MG63 (cell line): ENCODE results near the gene IGFBP1. TPM values are rescaled to one million over a fixed set of nuclear protein-coding genes. Genes with fewer than 3 reads are reported as not detected.
"Not testable (repeated sequence)": the region's sequence is repeated elsewhere in the genome, so short reads cannot be mapped to it uniquely, and the experiment has no call there.

Source experiments
- DNase-seq: peaks from one replicate; pipeline ENCODE4 v3.0.0-alpha.2; 2020
- H3K27me3 ChIP-seq: fragments of 250-450 bp; sonication (Bioruptor Pico); 2 replicates; pipeline ENCODE4 v1.5.1; 2020; ENCODE audit warnings: mild to moderate bottlenecking, moderate library complexity
- H3K36me3 ChIP-seq: fragments of 250-450 bp; sonication (Bioruptor Pico); 2 replicates; pipeline ENCODE4 v1.5.1; 2020; ENCODE audit warnings: mild to moderate bottlenecking, moderate library complexity
- H3K4me3 ChIP-seq: fragments of 250-450 bp; sonication (Bioruptor Pico); 2 replicates; pipeline ENCODE4 v1.5.1; 2020; ENCODE audit warnings: mild to moderate bottlenecking, moderate library complexity
- H3K9me3 ChIP-seq: fragments of 250-450 bp; sonication (Bioruptor Pico); 2 replicates; pipeline ENCODE4 v1.5.1; 2020; ENCODE audit warnings: mild to moderate bottlenecking, moderate library complexity
- total RNA-seq: library from RNA; depleted of rRNA; stranded (reverse); fragments of >200 nt; shearing (Covaris generic); gene quantifications from 2 replicates; pipeline ENCODE4 v1.2.3, GENCODE V29; 2014; ENCODE audit warnings: low replicate concordance; rRNA removed

Gene IGFBP1
- total RNA-seq, 1 experiment from 2014 or later, result not detected

- no peak overlapping the region for H3K4me3 ChIP-seq
- no peak for DNase-seq
- no peaks in the 10 kb centered on the region for H3K36me3 ChIP-seq
- no peaks in the 10 kb centered on the region for H3K27me3 ChIP-seq
- peaks cover 4% of the 10 kb centered on the region; the same call in 1 of the 2 replicates for H3K9me3 ChIP-seq
Measured at GRCh38 chr7:45939574-45939973, 51.3 kb downstream of the IGFBP1 start.

- H3K27me3 ChIP-seq, DNase-seq, H3K36me3 ChIP-seq, H3K4me3 ChIP-seq, H3K9me3 ChIP-seq: not testable (repeated sequence)
Measured at GRCh38 chr7:45940237-45940781, 52.0 kb downstream of the IGFBP1 start.

GRCh38 chr7:45940939-45941338, 52.7 kb downstream of the IGFBP1 start:
- Histone ChIP-seq H3K36me3 (no peaks in the 10 kb centered on the region), H3K4me3 (no peak overlapping the region), H3K9me3 (peaks cover 4% of the 10 kb centered on the region; the same call in 1 of the 2 replicates), H3K27me3 (no peaks in the 10 kb centered on the region)
- no peak for DNase-seq

Other genes with a start within 250 kb of the IGFBP1 start
- gene CCDC201, start 15.4 kb upstream of the IGFBP1 start, total RNA-seq, result not detected in 2 replicates
- gene IGFBP3, start 32.8 kb downstream of the IGFBP1 start, total RNA-seq, result 224 and 281 TPM in 2 replicates